Adipocyte (in vitro differentiated cells): ENCODE data around the gene SIGLEC6.
"Not testable (repeated sequence)": the region's sequence is repeated elsewhere in the genome, so short reads cannot be mapped to it uniquely, and the experiment has no call there.

Experiments used
- DNase-seq: peaks from one replicate; pipeline ENCODE4 v3.0.0-alpha.2; 2015; ENCODE audit warnings: low read depth
- H3K27me3 ChIP-seq: replicated peaks from 2 replicates; pipeline ENCODE4 v1.7.0; 2013; ENCODE audit warnings: mild to moderate bottlenecking, low read length, moderate library complexity; ENCODE audit not compliant: control insufficient read depth, insufficient read depth
- H3K36me3 ChIP-seq: 2 replicates; pipeline ENCODE4 v1.7.0; 2013; ENCODE audit warnings: low read length, mild to moderate bottlenecking, moderate library complexity; ENCODE audit not compliant: control insufficient read depth, insufficient read depth, severe bottlenecking
- H3K4me1 ChIP-seq: 2 replicates; pipeline ENCODE4 v1.7.0; 2013; ENCODE audit warnings: mild to moderate bottlenecking, low read length, moderate library complexity; ENCODE audit not compliant: control insufficient read depth, insufficient read depth
- H3K4me3 ChIP-seq: 2 replicates; pipeline ENCODE4 v1.7.0; 2013; ENCODE audit warnings: mild to moderate bottlenecking, low read length, moderate library complexity
- H3K9ac ChIP-seq: 2 replicates; pipeline ENCODE4 v1.7.0; 2013; ENCODE audit warnings: mild to moderate bottlenecking, low read length, moderate library complexity
- H3K9me3 ChIP-seq: 2 replicates; pipeline ENCODE4 v1.7.0; 2013; ENCODE audit warnings: mild to moderate bottlenecking, low read length, moderate library complexity; ENCODE audit not compliant: control insufficient read depth

The SIGLEC6 gene

GRCh38 chr19:51507192-51507591 lies 24.3 kb downstream of the SIGLEC6 start:
- H3K36me3 ChIP-seq: no peaks in the 10 kb centered on the region
- peaks cover 8% of the 10 kb centered on the region for H3K9me3 ChIP-seq
- H3K9ac ChIP-seq: no peak overlapping the region
- H3K4me3 ChIP-seq: no peak overlapping the region
- no peak for DNase-seq
- no peaks in the 10 kb centered on the region for H3K4me1 ChIP-seq
- H3K27me3 ChIP-seq: peaks cover 5% of the 10 kb centered on the region

DNA sequence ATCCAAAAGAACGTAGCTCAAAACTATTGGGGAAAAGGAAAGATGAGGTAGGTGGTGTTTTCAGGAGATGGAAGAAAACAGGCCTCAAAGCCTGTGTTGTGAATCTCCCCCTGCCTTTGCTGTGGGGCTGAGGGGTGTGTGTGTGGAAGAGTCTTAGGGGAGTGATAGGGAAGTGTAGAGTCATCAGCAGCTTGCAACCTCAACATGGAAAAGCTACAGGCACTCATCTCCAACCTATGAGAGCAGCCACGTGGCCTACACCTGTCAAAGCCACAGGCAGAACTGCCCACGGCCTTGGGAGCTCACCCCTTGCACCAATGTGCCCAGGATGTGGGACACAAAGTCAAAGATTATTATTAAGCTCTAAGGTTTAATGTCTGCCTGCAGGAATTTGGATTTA lies 25.6 kb downstream of the SIGLEC6 start:
- H3K36me3 ChIP-seq: no peaks in the 10 kb centered on the region
- H3K27me3 ChIP-seq: peaks cover 10% of the 10 kb centered on the region
- H3K4me1 ChIP-seq: no peaks in the 10 kb centered on the region
- H3K9me3 ChIP-seq: peaks cover 8% of the 10 kb centered on the region
- H3K4me3 ChIP-seq: no peak overlapping the region
- DNase-seq: no peak
- no peak overlapping the region for H3K9ac ChIP-seq

- no peaks in the 10 kb centered on the region for H3K36me3 ChIP-seq
Observed at GRCh38 chr19:51503896-51504295, 27.6 kb downstream of the SIGLEC6 start.

DNA sequence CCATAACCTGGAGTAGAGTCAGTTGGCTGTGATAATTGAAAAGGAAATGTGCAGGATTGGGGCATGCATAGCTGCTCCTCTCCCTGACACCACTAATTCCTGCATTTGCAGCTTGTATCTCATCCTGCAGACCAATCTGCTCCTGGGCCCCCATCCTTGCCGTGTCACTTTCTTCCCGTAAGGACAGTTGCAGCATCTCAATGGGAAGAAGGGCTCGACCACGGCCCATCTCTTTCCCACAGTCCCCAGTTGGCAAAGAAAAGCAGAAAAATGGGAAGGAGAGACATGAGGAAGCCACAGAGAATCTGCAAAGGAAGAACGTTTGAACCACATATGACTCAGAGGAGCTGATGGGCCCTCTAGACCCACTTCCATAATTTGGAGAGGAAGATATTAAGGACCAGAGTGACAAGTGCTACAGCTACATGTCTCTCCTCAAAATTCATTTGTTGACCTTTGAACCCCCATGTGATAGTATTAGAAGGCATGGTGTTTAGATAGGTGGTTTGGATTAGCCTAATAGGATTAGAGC lies 28.1 kb downstream of the SIGLEC6 start:
- Histone ChIP-seq H3K9me3 (peaks cover 8% of the 10 kb centered on the region), H3K4me1 (no peaks in the 10 kb centered on the region), H3K36me3 (no peaks in the 10 kb centered on the region), H3K4me3 (no peak overlapping the region), H3K27me3 (peaks cover 4% of the 10 kb centered on the region), H3K9ac (no peak overlapping the region)
- DNase-seq: no peak

More at GRCh38 chr19:51503896-51504295, 27.6 kb downstream of the SIGLEC6 start:
- H3K9me3 ChIP-seq: peaks cover 8% of the 10 kb centered on the region
- no peak for DNase-seq
- no peak overlapping the region for H3K9ac ChIP-seq
- H3K27me3 ChIP-seq: peaks cover 4% of the 10 kb centered on the region
- H3K4me1 ChIP-seq: no peaks in the 10 kb centered on the region
- H3K4me3 ChIP-seq: no peak overlapping the region

DNA sequence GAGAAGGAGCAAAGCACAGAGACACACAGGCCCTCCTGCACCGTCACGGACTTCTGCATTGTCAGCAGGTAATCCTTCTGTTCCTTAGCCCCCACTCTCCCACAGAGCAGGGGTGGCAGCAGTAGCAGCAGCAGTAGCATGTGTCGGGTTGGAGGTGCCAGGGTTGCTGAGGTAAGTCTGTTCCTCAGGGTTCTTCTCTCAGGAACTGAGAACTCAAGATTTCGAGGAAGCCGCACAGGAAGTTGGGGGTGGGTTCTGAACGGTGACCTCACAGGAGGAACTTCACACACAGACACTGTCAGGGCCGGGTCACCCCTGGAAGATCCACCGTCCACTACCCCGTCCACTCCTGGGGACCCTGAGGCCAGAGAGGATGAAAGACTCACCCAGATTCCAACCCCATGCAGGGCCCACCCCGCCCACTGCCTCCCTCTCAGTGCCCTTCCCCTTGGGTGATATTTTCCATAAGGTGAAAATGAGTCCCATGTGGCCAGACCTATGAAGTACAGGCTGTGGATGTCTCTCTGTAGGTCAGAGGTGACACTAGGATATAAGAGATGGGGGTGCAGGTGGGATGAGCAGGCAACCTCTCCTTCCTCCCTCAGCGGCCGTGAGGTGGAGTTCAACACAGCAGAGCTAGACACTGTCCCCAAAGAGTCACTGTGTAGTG lies 29.7 kb downstream of the SIGLEC6 start, which contains the start of gene SIGLEC12:
TSS of gene SIGLEC12 (minus strand) at position 207 of the 670 bp plus-strand sequence. CDS start at position 140, 67 bp downstream.
- Histone ChIP-seq H3K36me3 (no peaks in the 10 kb centered on the region), H3K9ac (no peak within 1 kb of the TSS), H3K9me3 (peaks cover 8% of the 10 kb centered on the region), H3K4me1 (no peaks in the 10 kb centered on the region), H3K4me3 (no peak within 1 kb of the TSS), H3K27me3 (peaks cover 10% of the 10 kb centered on the region)
- no peak for DNase-seq

DNA sequence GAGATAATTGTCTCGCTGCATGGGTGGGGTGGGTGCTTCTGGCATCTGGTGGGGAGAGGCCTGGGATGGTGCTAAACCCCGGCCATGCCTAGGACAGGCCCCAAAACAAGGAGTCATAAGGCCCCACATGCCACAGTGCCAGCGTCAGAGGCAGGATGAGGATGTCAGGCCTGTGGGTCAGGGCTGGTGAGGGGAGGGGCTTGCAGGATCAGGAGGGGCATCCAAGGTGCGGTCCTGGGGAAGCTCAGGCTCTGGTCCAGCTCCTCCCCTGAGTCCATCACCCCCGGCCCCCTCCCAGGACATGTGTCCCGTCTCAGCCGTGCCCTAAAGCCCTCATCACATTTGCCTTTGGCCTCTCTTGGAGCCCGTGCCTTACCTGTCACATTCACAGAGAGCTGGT lies 30.5 kb downstream of the SIGLEC6 start:
- H3K4me3 ChIP-seq, H3K36me3 ChIP-seq, H3K9me3 ChIP-seq, H3K27me3 ChIP-seq, H3K9ac ChIP-seq, DNase-seq, H3K4me1 ChIP-seq: not testable (repeated sequence)

GRCh38 chr19:51497666-51498065 lies 33.8 kb downstream of the SIGLEC6 start:
- no peak overlapping the region for H3K4me3 ChIP-seq
- no peak for DNase-seq

DNA sequence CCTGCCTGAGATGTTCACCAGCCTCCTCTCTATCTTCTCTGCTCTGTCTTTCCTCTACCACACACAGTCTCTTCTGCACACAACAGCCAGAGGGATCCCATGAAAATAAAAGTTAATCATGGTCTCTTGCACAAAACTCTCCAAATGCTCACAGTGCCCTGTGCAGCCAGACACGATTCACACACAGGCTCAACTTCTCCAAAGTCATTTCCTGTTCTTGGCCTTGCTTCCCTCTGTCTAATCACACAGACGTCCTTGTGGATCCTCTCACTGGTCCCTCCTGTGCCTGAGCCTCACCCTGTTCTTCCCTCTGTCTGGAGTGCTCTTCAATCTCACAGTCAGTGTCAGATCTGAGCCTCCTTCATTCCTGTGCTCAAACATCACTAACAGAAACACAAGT lies 37.7 kb downstream of the SIGLEC6 start:
- Histone ChIP-seq H3K27me3 (peaks cover 5% of the 10 kb centered on the region), H3K4me3 (no peak overlapping the region), H3K9ac (no peak overlapping the region), H3K9me3 (no peaks in the 10 kb centered on the region), H3K4me1 (no peaks in the 10 kb centered on the region), H3K36me3 (no peaks in the 10 kb centered on the region)
- DNase-seq: no peak

More at GRCh38 chr19:51497666-51498065, 33.8 kb downstream of the SIGLEC6 start:
- H3K36me3 ChIP-seq: no peaks in the 10 kb centered on the region
- no peak overlapping the region for H3K9ac ChIP-seq
- H3K9me3 ChIP-seq: no peaks in the 10 kb centered on the region
- peaks cover 10% of the 10 kb centered on the region for H3K27me3 ChIP-seq
- no peaks in the 10 kb centered on the region for H3K4me1 ChIP-seq

- DNase-seq: no peak
- Histone ChIP-seq H3K9me3 (no peaks in the 10 kb centered on the region), H3K4me3 (no peak overlapping the region), H3K9ac (no peak overlapping the region), H3K27me3 (no peaks in the 10 kb centered on the region), H3K36me3 (no peaks in the 10 kb centered on the region), H3K4me1 (no peaks in the 10 kb centered on the region)
Observed at GRCh38 chr19:51491586-51491985, 39.9 kb downstream of the SIGLEC6 start.

- H3K4me1 ChIP-seq: no peaks in the 10 kb centered on the region
Observed at GRCh38 chr19:51490676-51491075, 40.8 kb downstream of the SIGLEC6 start.

GRCh38 chr19:51489113-51489512 lies 42.4 kb downstream of the SIGLEC6 start:
- no peak overlapping the region for H3K4me3 ChIP-seq
- H3K9ac ChIP-seq: no peak overlapping the region
- H3K9me3 ChIP-seq: no peaks in the 10 kb centered on the region
- no peaks in the 10 kb centered on the region for H3K27me3 ChIP-seq
- no peak for DNase-seq
- H3K4me1 ChIP-seq: no peaks in the 10 kb centered on the region
- H3K36me3 ChIP-seq: no peaks in the 10 kb centered on the region

More at GRCh38 chr19:51490676-51491075, 40.8 kb downstream of the SIGLEC6 start:
- no peaks in the 10 kb centered on the region for H3K27me3 ChIP-seq
- DNase-seq: no peak
- H3K9ac ChIP-seq: no peak overlapping the region
- H3K4me3 ChIP-seq: no peak overlapping the region
- no peaks in the 10 kb centered on the region for H3K9me3 ChIP-seq
- H3K36me3 ChIP-seq: no peaks in the 10 kb centered on the region
